ENCODE data around the gene NCOA1.

GRCh38 chr2:24642351-24642750 is 151.3 kb downstream of the NCOA1 start:
- no peak for TF ChIP-seq POLR2A (IDR thresholded peaks at IDR 0.05; ENCODE audit: low read depth, low read length)
- no peak for TF ChIP-seq POLR2AphosphoS5 (IDR thresholded peaks at IDR 0.05; ENCODE audit: low read depth, low read length)

Data from GM12891 (cell line).